ENCODE measurements around the gene GOLGA3. TPM values are rescaled to one million over a fixed set of nuclear protein-coding genes. Genes with fewer than 3 reads are reported as not detected.

Gene GOLGA3
- total and polyA plus RNA-seq, 4 donors, result 5.0 to 43.0 (median 15.8) TPM

DNA sequence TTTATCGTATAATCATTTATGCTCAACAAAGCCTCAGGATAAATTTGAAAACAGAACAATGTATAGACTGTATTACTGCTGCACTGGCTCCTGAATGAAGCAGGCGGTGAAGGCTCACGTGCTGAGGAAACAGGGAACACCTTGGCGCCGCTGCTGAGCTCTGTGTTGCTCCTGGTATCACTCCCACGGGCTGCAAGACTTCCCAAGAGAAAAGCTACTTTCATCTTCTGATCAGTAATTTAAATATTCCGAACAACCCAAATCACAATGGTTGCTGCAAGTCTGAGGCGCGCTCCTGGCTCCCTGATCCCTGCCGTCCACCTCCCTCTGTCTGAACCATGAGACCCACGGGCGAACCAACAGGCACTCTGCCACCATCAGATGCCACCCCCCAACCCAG, 102.3 kb downstream of the GOLGA3 start:
- no peak for DNase-seq (ENCODE audit: low spot score)
- TF ChIP-seq, protein P1, sequence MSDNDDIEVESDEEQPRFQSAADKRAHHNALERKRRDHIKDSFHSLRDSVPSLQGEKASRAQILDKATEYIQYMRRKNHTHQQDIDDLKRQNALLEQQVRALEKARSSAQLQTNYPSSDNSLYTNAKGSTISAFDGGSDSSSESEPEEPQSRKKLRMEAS (IDR thresholded peaks at IDR 0.05), result no peak
- TF ChIP-seq, protein P2, sequence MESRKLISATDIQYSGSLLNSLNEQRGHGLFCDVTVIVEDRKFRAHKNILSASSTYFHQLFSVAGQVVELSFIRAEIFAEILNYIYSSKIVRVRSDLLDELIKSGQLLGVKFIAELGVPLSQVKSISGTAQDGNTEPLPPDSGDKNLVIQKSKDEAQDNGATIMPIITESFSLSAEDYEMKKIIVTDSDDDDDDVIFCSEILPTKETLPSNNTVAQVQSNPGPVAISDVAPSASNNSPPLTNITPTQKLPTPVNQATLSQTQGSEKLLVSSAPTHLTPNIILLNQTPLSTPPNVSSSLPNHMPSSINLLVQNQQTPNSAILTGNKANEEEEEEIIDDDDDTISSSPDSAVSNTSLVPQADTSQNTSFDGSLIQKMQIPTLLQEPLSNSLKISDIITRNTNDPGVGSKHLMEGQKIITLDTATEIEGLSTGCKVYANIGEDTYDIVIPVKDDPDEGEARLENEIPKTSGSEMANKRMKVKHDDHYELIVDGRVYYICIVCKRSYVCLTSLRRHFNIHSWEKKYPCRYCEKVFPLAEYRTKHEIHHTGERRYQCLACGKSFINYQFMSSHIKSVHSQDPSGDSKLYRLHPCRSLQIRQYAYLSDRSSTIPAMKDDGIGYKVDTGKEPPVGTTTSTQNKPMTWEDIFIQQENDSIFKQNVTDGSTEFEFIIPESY (IDR thresholded peaks at IDR 0.05), result no peak
- TF ChIP-seq, protein P3, sequence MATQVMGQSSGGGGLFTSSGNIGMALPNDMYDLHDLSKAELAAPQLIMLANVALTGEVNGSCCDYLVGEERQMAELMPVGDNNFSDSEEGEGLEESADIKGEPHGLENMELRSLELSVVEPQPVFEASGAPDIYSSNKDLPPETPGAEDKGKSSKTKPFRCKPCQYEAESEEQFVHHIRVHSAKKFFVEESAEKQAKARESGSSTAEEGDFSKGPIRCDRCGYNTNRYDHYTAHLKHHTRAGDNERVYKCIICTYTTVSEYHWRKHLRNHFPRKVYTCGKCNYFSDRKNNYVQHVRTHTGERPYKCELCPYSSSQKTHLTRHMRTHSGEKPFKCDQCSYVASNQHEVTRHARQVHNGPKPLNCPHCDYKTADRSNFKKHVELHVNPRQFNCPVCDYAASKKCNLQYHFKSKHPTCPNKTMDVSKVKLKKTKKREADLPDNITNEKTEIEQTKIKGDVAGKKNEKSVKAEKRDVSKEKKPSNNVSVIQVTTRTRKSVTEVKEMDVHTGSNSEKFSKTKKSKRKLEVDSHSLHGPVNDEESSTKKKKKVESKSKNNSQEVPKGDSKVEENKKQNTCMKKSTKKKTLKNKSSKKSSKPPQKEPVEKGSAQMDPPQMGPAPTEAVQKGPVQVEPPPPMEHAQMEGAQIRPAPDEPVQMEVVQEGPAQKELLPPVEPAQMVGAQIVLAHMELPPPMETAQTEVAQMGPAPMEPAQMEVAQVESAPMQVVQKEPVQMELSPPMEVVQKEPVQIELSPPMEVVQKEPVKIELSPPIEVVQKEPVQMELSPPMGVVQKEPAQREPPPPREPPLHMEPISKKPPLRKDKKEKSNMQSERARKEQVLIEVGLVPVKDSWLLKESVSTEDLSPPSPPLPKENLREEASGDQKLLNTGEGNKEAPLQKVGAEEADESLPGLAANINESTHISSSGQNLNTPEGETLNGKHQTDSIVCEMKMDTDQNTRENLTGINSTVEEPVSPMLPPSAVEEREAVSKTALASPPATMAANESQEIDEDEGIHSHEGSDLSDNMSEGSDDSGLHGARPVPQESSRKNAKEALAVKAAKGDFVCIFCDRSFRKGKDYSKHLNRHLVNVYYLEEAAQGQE (IDR thresholded peaks at IDR 0.05), result no peak
- no peak for TF ChIP-seq FOXA1 (IDR thresholded peaks at IDR 0.05)
- no peak for TF ChIP-seq GABPA (IDR thresholded peaks at IDR 0.05 in 1 of 2, conservative IDR thresholded peaks at IDR 0.05 in 1 of 2)
- no peak for TF ChIP-seq JUND (IDR thresholded peaks at IDR 0.05)
- TF ChIP-seq RXRA (IDR thresholded peaks at IDR 0.05), result no peak
- TF ChIP-seq YY1 (IDR thresholded peaks at IDR 0.05), result no peak
- no peak for TF ChIP-seq SP1 (IDR thresholded peaks at IDR 0.05)
- TF ChIP-seq, protein P4, sequence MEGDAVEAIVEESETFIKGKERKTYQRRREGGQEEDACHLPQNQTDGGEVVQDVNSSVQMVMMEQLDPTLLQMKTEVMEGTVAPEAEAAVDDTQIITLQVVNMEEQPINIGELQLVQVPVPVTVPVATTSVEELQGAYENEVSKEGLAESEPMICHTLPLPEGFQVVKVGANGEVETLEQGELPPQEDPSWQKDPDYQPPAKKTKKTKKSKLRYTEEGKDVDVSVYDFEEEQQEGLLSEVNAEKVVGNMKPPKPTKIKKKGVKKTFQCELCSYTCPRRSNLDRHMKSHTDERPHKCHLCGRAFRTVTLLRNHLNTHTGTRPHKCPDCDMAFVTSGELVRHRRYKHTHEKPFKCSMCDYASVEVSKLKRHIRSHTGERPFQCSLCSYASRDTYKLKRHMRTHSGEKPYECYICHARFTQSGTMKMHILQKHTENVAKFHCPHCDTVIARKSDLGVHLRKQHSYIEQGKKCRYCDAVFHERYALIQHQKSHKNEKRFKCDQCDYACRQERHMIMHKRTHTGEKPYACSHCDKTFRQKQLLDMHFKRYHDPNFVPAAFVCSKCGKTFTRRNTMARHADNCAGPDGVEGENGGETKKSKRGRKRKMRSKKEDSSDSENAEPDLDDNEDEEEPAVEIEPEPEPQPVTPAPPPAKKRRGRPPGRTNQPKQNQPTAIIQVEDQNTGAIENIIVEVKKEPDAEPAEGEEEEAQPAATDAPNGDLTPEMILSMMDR (IDR thresholded peaks at IDR 0.05; ENCODE audit: low read depth, low read length, missing input control), result no peak
- TF ChIP-seq, protein P5, sequence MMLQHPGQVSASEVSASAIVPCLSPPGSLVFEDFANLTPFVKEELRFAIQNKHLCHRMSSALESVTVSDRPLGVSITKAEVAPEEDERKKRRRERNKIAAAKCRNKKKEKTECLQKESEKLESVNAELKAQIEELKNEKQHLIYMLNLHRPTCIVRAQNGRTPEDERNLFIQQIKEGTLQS (IDR thresholded peaks at IDR 0.05), result no peak
- no peak for TF ChIP-seq HNF4G (IDR thresholded peaks at IDR 0.05)
- no peak for TF ChIP-seq EGR1 (IDR thresholded peaks at IDR 0.05; ENCODE audit: low read depth in 2 of 2)
- no peak for TF ChIP-seq NR2F2 (IDR thresholded peaks at IDR 0.05)
- no peak for TF ChIP-seq FOXA2 (IDR thresholded peaks at IDR 0.05)
- TF ChIP-seq HNF4A (conservative IDR thresholded peaks at IDR 0.05), result no peak
- no peak for TF ChIP-seq RAD21 (IDR thresholded peaks at IDR 0.05)
- no peak for TF ChIP-seq TAF1 (conservative IDR thresholded peaks at IDR 0.05)
- WGBS, result 97% methylated on average over 12 of the region's 12 CpGs
- Histone ChIP-seq H3K27ac (ENCODE audit: low read depth in 1 of 2, low read length in 2 of 2) (no peak overlapping the region), H3K4me1 (ENCODE audit: control insufficient read depth in 4 of 4, insufficient read depth in 4 of 4, low read length in 3 of 4) (no peaks in the 10 kb centered on the region), H3K4me3 (ENCODE audit: low read depth in 1 of 3, low read length in 3 of 3) (no peak overlapping the region), H3K9me3 (ENCODE audit: control insufficient read depth in 4 of 4, low read length in 3 of 4) (no peaks in the 10 kb centered on the region), H3K36me3 (ENCODE audit: control insufficient read depth in 4 of 4, insufficient read depth in 3 of 4, low read depth in 1 of 4, low read length in 3 of 4) (peaks cover 18 to 76% (median 36%) of the 10 kb centered on the region in 4 donors), H3K9ac (ENCODE audit: low read depth in 1 of 2, low read length in 2 of 2) (no peak overlapping the region), H3K27me3 (ENCODE audit: control insufficient read depth in 4 of 4, insufficient read depth in 4 of 4, low read length in 3 of 4) (no peaks in the 10 kb centered on the region)
